NCI-H1048 (cell line): Measurements from ENCODE around the gene MRPS25.

Experiments
- DNase-seq: peaks from one replicate; lab custom pipeline; 2025; lab: John Stamatoyannopoulos, UW

Gene MRPS25

DNA sequence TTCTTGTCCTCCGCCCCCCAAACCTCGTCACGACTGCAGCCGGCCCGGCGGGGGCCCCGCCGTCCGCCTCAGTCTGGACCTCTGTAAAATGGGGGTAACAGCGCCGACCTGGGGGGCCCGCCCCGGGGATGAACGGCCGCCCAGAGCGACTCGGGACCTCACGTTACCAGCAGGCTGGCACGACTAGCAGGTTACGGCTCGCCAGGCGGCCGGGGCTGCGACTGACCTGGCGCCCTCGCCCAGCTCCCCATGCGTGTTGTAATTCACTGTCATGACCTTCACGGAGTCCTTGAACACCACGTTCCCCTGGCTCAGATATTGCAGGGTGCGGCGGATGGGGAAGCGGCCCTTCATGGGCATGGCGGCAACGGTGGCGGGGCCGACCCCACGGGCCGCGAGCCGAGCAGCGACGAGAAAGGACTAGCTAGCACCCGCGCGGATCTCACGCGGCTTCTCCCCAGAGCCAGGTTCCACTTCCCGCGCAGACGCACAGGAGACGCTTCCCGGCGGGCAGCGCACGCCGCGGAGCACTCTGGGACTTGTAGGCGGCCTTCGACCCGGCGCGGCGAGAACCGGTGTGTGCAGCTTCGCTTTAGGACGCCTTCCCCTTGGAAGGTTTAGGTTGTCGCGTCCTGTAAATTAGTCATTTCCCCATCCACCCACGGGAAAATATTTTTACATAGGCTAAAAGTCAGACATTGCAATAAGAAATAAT, at the start of gene MRPS25:
Gene MRPS25, minus strand, starts transcription at position 481 of the 715 bp plus-strand sequence. Its CDS starts 121 bp downstream, at position 360.
- DNase-seq: peak; percentile 72

DNA sequence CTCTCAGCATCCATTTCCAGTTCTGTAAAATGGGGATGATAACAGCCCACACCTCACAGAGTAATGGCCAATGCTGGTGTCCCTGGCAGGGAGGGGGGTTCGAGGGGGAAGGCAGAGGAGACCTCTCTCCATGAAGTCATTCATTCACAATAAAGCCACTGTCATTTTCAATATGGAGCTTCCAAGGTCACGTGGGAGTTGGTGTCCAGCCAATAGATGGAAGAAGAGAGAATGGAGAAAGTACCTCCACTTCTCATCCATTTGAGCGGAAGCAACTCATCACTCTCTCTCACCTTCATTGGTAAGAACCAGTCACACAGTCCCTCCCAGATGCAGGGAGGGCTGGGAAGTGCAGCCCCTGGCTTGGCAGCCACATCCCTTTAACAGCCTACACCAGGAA, 48.8 kb upstream of the MRPS25 start:
- DNase-seq: no peak

DNA sequence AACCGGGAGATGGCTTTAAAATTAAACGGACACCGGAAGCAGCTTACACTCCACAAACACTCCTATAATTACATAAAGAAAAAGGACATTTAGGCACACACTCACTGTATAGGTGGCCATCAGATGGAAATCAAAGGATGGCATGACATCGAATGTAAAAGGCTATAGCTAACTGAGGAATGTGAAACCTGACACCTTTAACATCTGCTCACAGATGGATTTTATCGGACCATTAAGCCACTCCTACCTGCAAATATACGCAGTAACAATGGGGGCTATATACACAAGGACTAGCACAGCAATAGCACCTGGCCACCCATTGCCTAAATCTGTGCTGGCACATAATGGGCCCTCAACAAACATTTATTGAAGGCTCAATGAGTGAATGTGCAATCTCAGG, 48.4 kb upstream of the MRPS25 start:
- no peak for DNase-seq

DNA sequence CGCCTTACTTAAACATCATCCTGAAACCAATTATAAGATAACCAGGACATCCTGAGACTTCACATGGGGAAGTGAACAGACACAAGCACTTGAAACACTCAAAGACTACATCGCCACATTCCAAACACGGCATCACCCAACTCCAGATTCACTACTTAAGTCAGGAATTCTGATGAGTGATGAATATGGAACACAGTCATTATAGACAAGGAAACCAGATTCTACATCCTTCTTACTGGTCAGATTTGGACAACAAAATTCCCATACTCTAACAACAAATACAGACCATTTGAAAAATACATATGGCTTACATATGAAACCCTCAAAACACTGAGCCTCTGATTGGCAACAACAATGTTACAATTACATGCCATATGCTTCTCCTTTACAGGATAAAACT, 46.9 kb upstream of the MRPS25 start:
- DNase-seq: no peak

DNA sequence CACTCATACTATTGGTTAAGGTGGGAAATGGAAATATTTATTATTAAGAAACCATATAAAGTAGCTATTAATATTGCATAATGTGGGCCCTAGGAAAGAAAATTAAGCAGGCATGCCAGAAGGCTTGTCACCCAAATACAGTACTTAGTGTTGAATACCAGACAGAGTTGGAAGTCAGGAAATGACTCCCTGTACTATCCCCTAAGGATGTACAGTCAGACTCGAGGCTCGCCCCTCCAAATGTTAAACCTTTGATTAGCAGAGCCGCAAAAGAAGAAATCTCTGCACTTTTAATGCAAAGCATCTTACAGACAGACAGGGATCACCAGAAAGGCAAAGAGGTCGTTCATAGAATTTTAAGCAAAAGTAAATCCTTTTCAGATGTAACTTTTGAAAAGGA, 45.1 kb upstream of the MRPS25 start:
- DNase-seq: no peak

GRCh38 chr3:15108869-15109268, 43.8 kb upstream of the MRPS25 start:
- no peak for DNase-seq

- DNase-seq: peak; percentile 14
Observed at GRCh38 chr3:15108082-15108545, 43.0 kb upstream of the MRPS25 start.

- no peak for DNase-seq
Observed at GRCh38 chr3:15107075-15107947, 42.2 kb upstream of the MRPS25 start.

DNA sequence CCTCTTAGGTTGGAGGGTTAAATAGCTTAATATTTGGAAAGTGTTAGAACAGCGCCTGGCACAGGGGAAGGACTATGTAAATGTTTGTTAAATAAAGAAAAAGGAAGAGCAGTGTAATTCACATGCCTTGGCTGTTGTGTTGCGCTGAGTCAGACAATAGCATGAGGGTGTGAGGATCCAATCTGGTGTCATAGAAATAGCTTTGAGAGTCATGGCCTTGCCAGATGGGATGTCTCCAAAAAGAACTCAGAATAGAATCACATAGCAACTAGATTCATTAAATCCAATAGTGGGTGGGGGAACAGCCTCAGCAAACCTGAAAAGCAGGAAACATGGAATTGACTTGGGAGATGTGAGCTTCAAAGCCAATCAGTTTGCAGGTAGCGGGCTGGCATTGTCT, 37.7 kb upstream of the MRPS25 start:
- no peak for DNase-seq

DNA sequence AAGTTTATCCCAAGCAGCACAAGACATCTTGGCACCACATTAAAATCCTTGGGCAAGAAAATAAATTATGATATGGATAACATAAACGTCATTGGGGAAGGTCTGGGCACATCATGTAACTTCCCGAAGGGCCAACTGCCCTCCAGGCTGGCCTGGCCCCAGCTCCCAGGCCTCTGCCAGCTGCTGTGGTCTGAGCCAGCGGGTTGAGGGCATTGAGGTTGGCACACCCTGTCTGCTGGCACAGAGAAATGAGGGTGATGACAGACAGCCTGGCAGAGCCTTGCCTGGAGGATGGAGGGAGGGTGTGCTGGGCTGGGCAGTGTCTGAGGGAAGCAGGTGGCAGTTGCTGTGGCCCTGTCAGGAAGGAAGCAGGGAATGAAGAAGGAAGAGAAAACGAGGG, 37.1 kb upstream of the MRPS25 start:
- DNase-seq: no peak

GRCh38 chr3:15099364-15100098, 34.4 kb upstream of the MRPS25 start:
- DNase-seq: no peak

DNA sequence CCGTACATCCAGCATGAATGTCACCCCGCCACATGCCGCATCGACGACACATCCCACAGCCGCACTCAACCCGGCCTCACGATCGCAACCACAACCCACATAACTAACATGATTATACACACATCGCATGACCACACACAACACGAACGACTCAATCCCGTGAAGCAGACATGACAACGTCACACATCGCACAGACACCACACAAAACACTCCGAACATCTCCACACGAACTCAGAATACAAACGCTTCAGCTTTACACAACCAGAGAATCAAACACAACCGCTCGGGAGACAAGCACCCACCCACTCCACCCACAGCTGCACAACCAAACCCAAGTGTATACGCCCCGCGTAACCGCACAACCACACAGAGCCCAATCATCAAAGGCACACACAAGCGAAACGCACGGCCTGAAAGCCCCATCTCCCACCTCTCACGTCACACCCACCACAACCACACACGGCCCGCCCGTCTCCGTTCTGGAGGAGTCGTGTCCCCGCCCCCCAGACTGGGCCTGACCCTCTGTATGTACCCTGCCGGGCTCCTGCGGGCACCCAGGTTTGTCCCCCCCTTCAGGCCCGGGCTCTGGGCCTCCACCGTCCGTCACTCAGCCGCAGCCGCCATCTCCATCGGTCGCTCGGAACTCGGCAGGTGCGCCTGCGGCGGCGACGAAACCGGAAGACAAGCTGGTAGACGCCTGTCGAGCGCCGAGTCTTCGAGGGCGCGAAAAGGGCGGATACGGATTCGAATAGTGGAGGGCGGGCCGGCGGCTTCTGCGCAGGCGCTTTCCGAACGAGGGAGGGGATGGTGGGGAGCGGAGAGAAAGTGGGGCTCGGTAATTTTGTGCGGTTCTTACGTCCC, 33.6 kb upstream of the MRPS25 start, which contains the start of gene RBSN:
Gene RBSN, minus strand, starts transcription at position 646 of the 861 bp plus-strand sequence. CDS start 3,028 bp downstream, outside the sequence.
- peak; percentile 94 for DNase-seq

DNA sequence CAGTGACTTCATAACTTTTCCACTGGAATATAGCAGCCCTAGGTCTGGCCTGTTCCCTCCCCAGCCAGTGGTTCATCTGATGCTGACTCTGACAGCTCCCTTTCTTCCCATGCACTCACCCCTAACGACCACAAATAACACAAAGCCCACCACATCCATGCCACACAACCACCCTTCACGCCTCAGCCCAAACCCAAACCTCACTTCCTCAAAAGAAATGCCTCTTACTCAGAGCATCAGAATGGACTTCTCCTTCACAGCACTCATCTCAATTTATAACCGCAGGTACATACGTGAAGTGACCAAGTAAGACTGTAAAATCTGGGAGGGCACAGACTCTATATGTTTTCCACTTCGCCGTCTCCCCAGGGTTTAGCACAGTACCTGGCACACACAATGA, 32.8 kb upstream of the MRPS25 start:
- no peak for DNase-seq

- no peak for DNase-seq
Observed at GRCh38 chr3:15096046-15096445, 30.9 kb upstream of the MRPS25 start.

DNA sequence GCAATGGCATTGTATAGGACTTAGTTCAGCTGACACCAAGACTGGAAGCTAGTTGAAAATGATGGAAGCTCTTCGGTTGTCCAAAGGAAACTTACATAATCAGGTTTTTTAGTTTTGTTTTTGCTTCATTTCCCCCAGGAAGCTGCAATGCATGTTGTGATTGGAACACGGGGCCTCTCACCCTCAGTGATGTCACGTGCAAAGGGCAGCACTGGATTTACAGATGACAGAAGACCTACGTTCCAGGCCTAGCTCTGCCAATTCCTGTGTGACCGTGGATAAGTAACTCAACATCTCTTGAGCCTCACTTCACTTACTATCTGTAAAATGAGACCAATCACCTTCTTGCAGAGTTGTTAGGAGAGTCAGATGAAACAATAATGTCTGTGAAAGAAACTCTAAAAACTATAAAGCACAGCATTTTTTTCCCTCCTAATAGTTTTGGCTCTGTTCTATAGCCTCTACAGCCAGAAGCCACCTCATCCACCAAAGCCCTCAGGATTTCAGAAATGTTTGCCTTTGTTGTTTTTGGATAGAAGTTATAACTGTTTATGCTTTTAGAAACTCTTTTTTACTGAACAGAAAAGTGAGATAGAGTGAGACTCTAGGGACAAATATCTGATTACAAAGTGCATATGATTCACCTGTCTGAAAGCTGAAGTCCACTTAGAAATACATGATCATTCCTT, 29.2 kb upstream of the MRPS25 start:
- DNase-seq: no peak

DNA sequence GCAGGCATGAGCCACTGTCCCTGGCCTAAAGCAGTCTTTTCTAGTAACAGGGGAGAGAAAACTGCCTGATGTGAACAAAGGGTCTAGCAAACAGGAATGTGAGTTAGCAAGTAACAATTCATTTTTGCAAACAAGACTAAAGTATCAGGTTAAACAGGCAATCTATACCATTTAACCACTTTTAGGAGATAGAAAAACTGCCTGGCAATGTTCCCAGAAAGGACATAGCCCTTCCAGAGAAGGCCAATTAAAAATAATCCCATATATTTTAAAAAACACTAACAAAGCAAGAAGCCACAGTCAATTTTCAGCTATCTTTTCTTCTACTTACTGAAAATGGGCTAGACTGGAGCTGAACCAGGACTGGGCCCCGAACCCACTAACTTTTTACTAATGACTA, 27.6 kb upstream of the MRPS25 start:
- DNase-seq: no peak

DNA sequence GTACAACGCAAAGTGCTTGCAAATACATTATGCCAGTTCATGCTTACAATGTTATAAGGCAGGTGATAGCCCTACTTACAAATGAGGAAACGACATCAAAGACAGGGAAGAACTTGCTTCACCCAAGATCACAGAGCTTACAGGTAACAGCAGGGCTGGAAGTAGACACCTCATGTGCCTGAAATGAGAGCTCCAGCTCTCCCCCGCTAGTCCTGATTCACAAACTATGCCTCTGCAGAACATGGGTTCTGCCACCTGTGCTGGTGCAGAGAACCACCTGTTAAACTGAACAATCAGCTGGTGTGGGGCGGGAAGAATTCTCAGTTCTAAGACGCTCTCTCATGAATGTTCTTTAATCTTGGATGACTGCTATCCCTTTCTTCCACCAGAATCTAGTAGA, 26.5 kb upstream of the MRPS25 start:
- no peak for DNase-seq

GRCh38 chr3:15089201-15089600, 24.1 kb upstream of the MRPS25 start:
- DNase-seq: no peak

DNA sequence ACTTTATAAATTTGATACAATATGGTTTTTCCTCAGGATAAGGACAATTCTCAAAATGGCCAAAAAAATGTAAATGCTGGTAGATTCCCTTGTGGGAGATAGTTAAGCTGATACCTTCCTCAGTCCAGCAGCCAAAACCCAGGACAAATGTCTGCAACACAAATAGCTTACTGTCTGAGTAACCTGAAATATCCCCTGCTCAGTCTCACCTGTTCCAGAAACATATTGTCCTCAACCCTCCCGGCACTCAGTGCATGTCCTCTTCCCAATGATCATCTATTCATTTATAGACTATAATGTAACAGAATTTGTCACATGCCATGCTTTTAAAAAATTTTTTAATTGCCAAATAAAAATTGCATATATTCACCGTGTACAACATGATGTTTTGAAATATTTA, 21.6 kb upstream of the MRPS25 start:
- no peak for DNase-seq

GRCh38 chr3:15086263-15086662, 21.1 kb upstream of the MRPS25 start:
- no peak for DNase-seq

DNA sequence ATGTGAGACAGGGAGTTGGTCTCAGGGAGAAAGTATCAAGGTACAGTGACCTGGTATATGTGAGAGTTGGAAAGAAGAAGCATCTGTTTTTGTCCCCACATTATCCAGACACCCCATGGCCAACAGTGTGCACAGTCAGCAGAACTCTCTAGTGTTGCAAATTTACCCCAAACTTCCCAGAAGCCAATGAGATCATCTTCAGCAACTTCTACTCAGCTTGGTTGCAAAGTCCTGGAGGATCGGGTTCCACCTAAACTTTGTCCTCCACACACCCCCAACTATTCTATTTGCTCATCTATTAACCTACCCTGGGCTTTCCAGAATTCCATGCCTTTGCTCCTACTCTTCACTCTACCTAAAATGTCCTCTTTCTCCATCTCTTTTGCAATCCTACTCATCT, 18.1 kb upstream of the MRPS25 start:
- no peak for DNase-seq
